T47D (cell line): Measurements from ENCODE around the gene KDM2A.
"Not testable (repeated sequence)": the region's sequence is repeated elsewhere in the genome, so short reads cannot be mapped to it uniquely, and the experiment has no call there.

Experiments used
- DNase-seq, 2 experiments: peaks; one replicate each; pipeline versions ENCODE4 v3.0.0 to v3.0.0-alpha.2; 2011 to 2012; ENCODE audit warnings: low read depth in 1 of 2, low spot score in 1 of 2
- JUND ChIP-seq: IDR thresholded peaks from 2 replicates; pipeline ENCODE4 v1.6.1; 2012; ENCODE audit warnings: low read depth
- in situ Hi-C: cut with HindIII; loops from 2 replicates; pipeline ENCODE4 v1.10.0; 2016; ENCODE audit warnings: low sequenced_read_pairs, low pct_unique_long_range_greater_than_20kb

The KDM2A gene

DNA sequence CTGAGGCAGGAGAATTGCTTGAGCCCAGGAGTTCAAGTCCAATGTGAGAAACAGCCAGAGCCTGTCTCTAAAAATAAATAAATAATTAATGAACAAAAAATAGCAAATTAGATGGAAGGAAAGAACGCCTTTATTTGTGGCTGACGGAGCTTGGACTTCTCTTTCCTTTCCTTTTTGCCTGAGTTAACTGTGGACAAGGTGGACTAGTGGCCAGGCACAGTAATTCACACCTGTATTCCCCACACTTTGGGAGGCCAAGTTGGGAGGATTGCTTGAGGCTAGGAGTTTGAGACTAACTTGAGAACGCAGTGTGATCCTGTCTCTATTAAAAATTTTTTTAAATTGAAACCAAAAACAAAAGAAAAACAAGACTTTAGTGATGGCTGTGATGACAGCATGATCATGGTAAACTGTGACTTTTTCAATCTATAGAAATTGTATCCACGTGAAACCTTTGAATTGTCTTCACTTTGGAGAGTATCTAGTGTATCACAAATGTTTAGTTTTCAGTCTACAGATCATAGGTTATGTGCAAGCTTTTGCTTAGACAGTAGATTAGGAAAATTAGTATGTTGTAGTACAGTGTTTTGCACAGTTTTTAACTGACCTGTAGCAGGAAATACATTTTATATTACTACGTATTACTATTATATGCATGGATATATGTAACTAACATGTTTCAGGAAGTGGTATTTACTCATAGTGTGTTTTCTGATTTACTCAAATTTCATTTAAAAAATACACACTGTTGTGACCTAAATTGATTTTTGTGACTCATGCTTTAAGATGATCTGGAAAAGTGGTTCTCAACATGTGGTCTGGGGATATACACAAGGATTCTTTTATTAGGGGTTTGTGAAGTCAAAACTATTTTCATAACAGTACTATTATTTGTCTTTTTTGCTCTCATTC is 42.1 kb downstream of the KDM2A start:
- DNase-seq = peak in 1 of 2 experiments; percentile 26
- in situ Hi-C loops = no loop called here
- no peak for TF ChIP-seq JUND

- no peak for TF ChIP-seq JUND
- DNase-seq = no peak
- in situ Hi-C loops = no loop called here
Measured at GRCh38 chr11:67163006-67163405, 43.9 kb downstream of the KDM2A start.

GRCh38 chr11:67165623-67166022 is 46.6 kb downstream of the KDM2A start:
- no peak for DNase-seq
- in situ Hi-C loops = no loop called here
- no peak for TF ChIP-seq JUND

DNA sequence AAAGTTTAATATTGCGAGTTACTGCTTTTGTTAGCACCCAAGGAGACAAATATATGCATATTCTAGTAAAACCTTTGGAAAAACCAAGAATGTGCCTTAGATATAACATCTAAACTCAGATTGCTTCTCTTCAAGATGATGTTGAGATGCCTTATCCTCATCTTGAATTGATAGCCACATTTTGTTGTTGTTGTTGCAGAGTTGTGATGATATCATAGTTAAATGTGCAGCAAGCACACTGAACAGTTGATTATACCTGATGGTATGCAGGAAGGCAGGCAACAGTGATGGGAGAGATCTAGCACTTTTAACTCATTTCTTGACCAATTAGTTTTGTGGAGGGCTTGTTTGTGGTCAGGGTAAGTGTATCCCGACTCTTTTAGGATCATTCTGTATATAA is 48.0 kb downstream of the KDM2A start:
- no peak for DNase-seq
- TF ChIP-seq JUND = no peak
- in situ Hi-C loops = no loop called here

- TF ChIP-seq JUND = no peak
- in situ Hi-C loops = no loop called here
- no peak for DNase-seq
Measured at GRCh38 chr11:67167719-67168118, 48.7 kb downstream of the KDM2A start.

DNA sequence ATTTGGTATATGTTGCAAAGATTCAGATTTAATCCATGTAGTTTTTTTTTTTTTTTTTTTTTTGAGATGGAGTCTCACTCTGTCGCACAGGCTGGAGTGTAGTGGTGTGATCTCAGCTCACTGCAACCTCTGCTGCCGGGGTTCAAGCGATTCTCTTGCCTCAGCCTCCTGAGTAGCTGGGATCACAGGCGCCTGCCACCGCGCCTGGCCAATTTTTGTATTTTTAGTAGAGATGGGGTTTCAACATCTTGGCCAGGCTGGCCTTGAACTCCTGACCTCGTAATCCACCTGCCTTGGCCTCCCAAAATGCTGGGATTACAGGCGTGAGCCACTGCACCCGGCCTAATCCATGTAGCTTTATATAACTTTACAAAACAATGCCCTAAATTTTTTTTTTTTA is 49.8 kb downstream of the KDM2A start:
- in situ Hi-C loops, DNase-seq: not testable (repeated sequence)

- in situ Hi-C loops = no loop called here
- no peak for TF ChIP-seq JUND
- DNase-seq = no peak
Measured at GRCh38 chr11:67174311-67174710, 55.2 kb downstream of the KDM2A start.

- no peak for TF ChIP-seq JUND
- no peak for DNase-seq
- in situ Hi-C loops = no loop called here
Measured at GRCh38 chr11:67177399-67178281, 58.6 kb downstream of the KDM2A start.

GRCh38 chr11:67178421-67178820 is 59.4 kb downstream of the KDM2A start:
- no peak for DNase-seq
- in situ Hi-C loops = no loop called here
- no peak for TF ChIP-seq JUND

GRCh38 chr11:67178878-67179277 is 59.8 kb downstream of the KDM2A start:
- DNase-seq = no peak
- in situ Hi-C loops = no loop called here
- TF ChIP-seq JUND = no peak

DNA sequence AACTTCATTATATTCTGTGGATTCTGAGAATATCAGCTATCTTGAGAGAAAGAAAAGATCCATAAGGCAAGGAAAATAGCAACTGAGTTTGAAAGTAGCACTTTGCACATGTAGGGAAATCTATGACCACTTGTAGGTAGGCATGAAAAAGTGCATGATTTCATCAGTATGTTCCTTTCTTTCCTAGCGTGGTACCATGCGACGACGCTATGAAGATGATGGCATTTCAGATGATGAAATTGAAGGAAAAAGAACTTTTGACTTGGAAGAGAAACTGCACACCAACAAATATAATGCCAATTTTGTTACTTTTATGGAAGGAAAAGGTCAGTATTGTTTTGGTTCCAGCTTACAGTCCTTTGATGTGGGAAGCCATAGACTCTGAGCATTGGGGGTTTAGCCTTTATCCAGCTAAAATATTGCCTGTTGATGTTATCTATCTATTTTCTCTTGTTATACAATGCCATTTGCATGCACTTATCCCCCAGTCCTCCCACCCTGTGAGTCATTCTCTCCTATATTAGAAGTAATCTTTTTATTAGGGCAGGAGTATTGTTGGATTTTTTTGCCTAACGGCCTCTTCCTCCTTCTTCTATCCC is 60.9 kb downstream of the KDM2A start:
- in situ Hi-C loops = no loop called here
- no peak for DNase-seq
- TF ChIP-seq JUND = no peak

DNA sequence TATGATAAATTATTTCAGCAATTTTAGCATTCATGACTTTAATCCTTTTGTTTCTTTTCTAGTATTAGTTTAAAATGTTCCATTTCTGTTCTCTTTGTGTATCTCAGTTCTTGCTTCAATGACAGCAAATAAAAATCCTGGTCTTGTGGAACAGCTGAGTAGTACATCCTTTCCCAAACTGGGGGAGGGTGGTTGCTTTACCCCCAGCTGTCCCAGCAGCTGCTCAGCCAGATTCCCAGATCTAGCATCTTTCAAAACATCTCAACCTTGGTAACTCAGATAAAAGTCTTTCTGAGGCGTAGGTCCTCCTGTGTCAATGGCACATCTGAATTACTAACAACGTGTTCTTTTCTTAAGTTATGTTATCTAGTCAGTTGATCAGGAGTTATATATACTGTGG is 75.0 kb downstream of the KDM2A start:
- no peak for TF ChIP-seq JUND
- no peak for DNase-seq
- in situ Hi-C loops = no loop called here
